Uterus (tissue), 4 donors: Measurements from ENCODE around the gene WIPI1. TPM values are rescaled to one million over a fixed set of nuclear protein-coding genes. Genes with fewer than 3 reads are reported as not detected.
A peak's percentile ranks its signal among the peaks of the same experiment; 100 is the strongest.
"Not testable (repeated sequence)": the region's sequence is repeated elsewhere in the genome, so short reads cannot be mapped to it uniquely, and the experiment has no call there.

ENCODE experiments used
- DNase-seq, 2 donors: peaks; one replicate each; pipeline ENCODE4 v3.0.0-alpha.2; 2019 to 2020
- H3K27ac ChIP-seq, 2 donors: fragments of 200-600 bp; sonication (generic); 1 replicate in 1 of 2; 2 replicates in 1 of 2; pipeline ENCODE4 v1.5.1; 2016 to 2018
- H3K27me3 ChIP-seq, 2 donors: fragments of 200-600 bp; sonication (generic); one replicate each; pipeline ENCODE4 v1.5.1; 2018 to 2019; ENCODE audit warnings: control low read depth in 1 of 2
- H3K36me3 ChIP-seq, 2 donors: fragments of 200-600 bp; sonication (generic); one replicate each; pipeline ENCODE4 v1.5.1; 2019; ENCODE audit warnings: control low read depth in 1 of 2
- H3K4me1 ChIP-seq, 2 donors: fragments of 200-600 bp; sonication (generic); one replicate each; pipeline ENCODE4 v1.5.1; 2018 to 2019; ENCODE audit warnings: control low read depth in 1 of 2
- H3K4me3 ChIP-seq, 2 donors: fragments of 200-600 bp; sonication (generic); 1 replicate in 1 of 2; 2 replicates in 1 of 2; pipeline ENCODE4 v1.5.1; 2018 to 2019; ENCODE audit warnings: mild to moderate bottlenecking in 1 of 2
- H3K9me3 ChIP-seq, 2 donors: fragments of 200-600 bp; sonication (generic); one replicate each; pipeline ENCODE4 v1.5.1; 2019; ENCODE audit warnings: control low read depth in 1 of 2
- CTCF ChIP-seq, 4 experiments: fragments of 200-600 bp in 2 of 4; fragments of 450-650 bp in 2 of 4; sonication (generic) in 2 of 4; IDR thresholded peaks; one replicate each; pipeline ENCODE4 v1.5.1; 2016 to 2019; ENCODE audit warnings: antibody characterized with exemption in 4 of 4, mild to moderate bottlenecking in 2 of 4, moderate library complexity in 1 of 4
- POLR2A ChIP-seq, 2 donors: fragments of 450-650 bp; IDR thresholded peaks; one replicate each; pipeline ENCODE4 v1.6.1; 2016; ENCODE audit warnings: antibody characterized with exemption in 2 of 2, mild to moderate bottlenecking in 1 of 2, moderate library complexity in 1 of 2
- intact Hi-C: fragments of 100-400 bp; cut with DNase I; formaldehyde crosslinking; loops from one replicate; pipeline ENCODE4 v1.15.1; 2023; ENCODE audit warnings: low total_unique reads
- total RNA-seq, 4 donors: library from RNA; depleted of rRNA in 3 of 4; stranded (reverse); fragments of >200 nt in 3 of 4; gene quantifications; one replicate each; pipeline versions ENCODE4 v1.1.0 to v1.2.4, GENCODE V29; 2014 to 2023
- donor health status: DM: yes; HTN: yes; CAD: no.

WIPI1 gene
- total RNA-seq, 4 donors from 2014 or later: 7.9 to 40.7 (median 27.9) TPM

- intact Hi-C loops: loop anchor here (10.0 kb wide), 1 partner anchor 145 kb away; no protein-coding TSS in a partner anchor
- H3K36me3 ChIP-seq: no peaks in the 10 kb centered on the region
- peaks cover 0 to 8% of the 10 kb centered on the region in 2 donors for H3K9me3 ChIP-seq
Measured at GRCh38 chr17:68420065-68420464, 37.2 kb downstream of the WIPI1 start.

GRCh38 chr17:68418876-68419275 is 38.4 kb downstream of the WIPI1 start:
- Histone ChIP-seq H3K27ac (no peak overlapping the region), H3K27me3 (no peaks in the 10 kb centered on the region), H3K36me3 (no peaks in the 10 kb centered on the region), H3K9me3 (peaks cover 0 to 8% of the 10 kb centered on the region in 2 donors), H3K4me1 (no peaks in the 10 kb centered on the region), H3K4me3 (no peak overlapping the region)
- no peak for TF ChIP-seq POLR2A (IDR thresholded peaks at IDR 0.05)
- intact Hi-C loops: no loop called here
- DNase-seq: no peak

More at GRCh38 chr17:68420065-68420464, 37.2 kb downstream of the WIPI1 start:
- TF ChIP-seq CTCF (IDR thresholded peaks at IDR 0.05) (no peak), POLR2A (IDR thresholded peaks at IDR 0.05) (no peak)
- Histone ChIP-seq H3K4me1 (no peaks in the 10 kb centered on the region), H3K27me3 (no peaks in the 10 kb centered on the region), H3K4me3 (no peak overlapping the region), H3K27ac (no peak overlapping the region)
- DNase-seq: no peak

- H3K36me3 ChIP-seq: no peaks in the 10 kb centered on the region
- peaks cover 0 to 8% of the 10 kb centered on the region in 2 donors for H3K9me3 ChIP-seq
- no peak for DNase-seq
- H3K27ac ChIP-seq: no peak overlapping the region
- intact Hi-C loops: no loop called here
- H3K27me3 ChIP-seq: no peaks in the 10 kb centered on the region
- TF ChIP-seq CTCF (IDR thresholded peaks at IDR 0.05) (no peak), POLR2A (IDR thresholded peaks at IDR 0.05) (no peak)
- H3K4me3 ChIP-seq: no peak overlapping the region
- H3K4me1 ChIP-seq: no peaks in the 10 kb centered on the region
Measured at GRCh38 chr17:68417317-68417716, 40.0 kb downstream of the WIPI1 start.

GRCh38 chr17:68414901-68415300 is 42.4 kb downstream of the WIPI1 start:
- H3K27me3 ChIP-seq, H3K4me1 ChIP-seq, H3K36me3 ChIP-seq, H3K9me3 ChIP-seq, intact Hi-C loops, DNase-seq, H3K4me3 ChIP-seq, H3K27ac ChIP-seq: not testable (repeated sequence)

- H3K4me3 ChIP-seq: peak overlapping the region; percentile 31 to 32
- H3K27ac ChIP-seq, H3K4me1 ChIP-seq, H3K9me3 ChIP-seq, intact Hi-C loops, H3K27me3 ChIP-seq, H3K36me3 ChIP-seq: not testable (repeated sequence)
- peak in 1 of 2 donors; percentile 51 for DNase-seq
Measured at GRCh38 chr17:68413597-68414560, 43.4 kb downstream of the WIPI1 start.

- H3K36me3 ChIP-seq, H3K4me3 ChIP-seq, H3K27ac ChIP-seq, H3K27me3 ChIP-seq, DNase-seq, H3K4me1 ChIP-seq, H3K9me3 ChIP-seq, intact Hi-C loops: not testable (repeated sequence)
Measured at GRCh38 chr17:68407656-68408055, 49.6 kb downstream of the WIPI1 start.

GRCh38 chr17:68403837-68404236 is 53.5 kb downstream of the WIPI1 start:
- H3K27me3 ChIP-seq, DNase-seq, H3K4me3 ChIP-seq, H3K9me3 ChIP-seq, H3K4me1 ChIP-seq, H3K27ac ChIP-seq, H3K36me3 ChIP-seq, intact Hi-C loops: not testable (repeated sequence)
